HepG2 (cell line): ENCODE measurements around the gene SPNS1.

ENCODE experiments used
- BRCA1 ChIP-seq: sonication (generic); formaldehyde crosslinking; IDR thresholded peaks from 2 replicates; pipeline ENCODE4 v1.4.0; 2020; ENCODE audit warnings: missing genetic modification reagents
- GMEB2 ChIP-seq: IDR thresholded peaks from 2 replicates; pipeline ENCODE4 v1.6.1; 2016; ENCODE audit warnings: missing biosample characterization, missing genetic modification reagents, low read depth
- HOXA9 ChIP-seq: sonication (generic); formaldehyde crosslinking; IDR thresholded peaks from 2 replicates; pipeline ENCODE4 v1.8.1; 2022; ENCODE audit warnings: missing genetic modification reagents, mild to moderate bottlenecking, moderate library complexity, borderline replicate concordance
- NR2F2 ChIP-seq: IDR thresholded peaks from 2 replicates; pipeline ENCODE4 v1.6.1; 2012; ENCODE audit warnings: low read depth, inconsistent platforms, borderline replicate concordance
- TAF1 ChIP-seq: sonication (generic); formaldehyde crosslinking; IDR thresholded peaks from 2 replicates; pipeline ENCODE4 v1.4.0; 2020; ENCODE audit warnings: missing genetic modification reagents
- ZNF484 ChIP-seq: sonication (generic); formaldehyde crosslinking; IDR thresholded peaks from 2 replicates; pipeline ENCODE4 v1.5.1; 2020; ENCODE audit warnings: mild to moderate bottlenecking, low read depth, missing genetic modification reagents, borderline replicate concordance
- ZNF614 ChIP-seq: IDR thresholded peaks from 2 replicates; pipeline ENCODE4 v1.6.1; 2018; ENCODE audit warnings: missing biosample characterization, missing genetic modification reagents, inconsistent platforms, borderline replicate concordance
- ZNF670 ChIP-seq: sonication (generic); formaldehyde crosslinking; IDR thresholded peaks from 2 replicates; pipeline ENCODE4 v1.8.0; 2022; ENCODE audit warnings: mild to moderate bottlenecking, missing genetic modification reagents, borderline replicate concordance
- TF ChIP-seq, protein P1 (sequence below): sonication (generic); formaldehyde crosslinking; IDR thresholded peaks from 2 replicates; pipeline ENCODE4 v1.4.0; 2020; ENCODE audit warnings: mild to moderate bottlenecking, low read depth, missing genetic modification reagents
- TF ChIP-seq, protein P2 (sequence below): sonication (generic); formaldehyde crosslinking; IDR thresholded peaks from 2 replicates; pipeline ENCODE4 v1.5.1; 2020; ENCODE audit warnings: mild to moderate bottlenecking, missing genetic modification reagents, borderline replicate concordance

DNA sequence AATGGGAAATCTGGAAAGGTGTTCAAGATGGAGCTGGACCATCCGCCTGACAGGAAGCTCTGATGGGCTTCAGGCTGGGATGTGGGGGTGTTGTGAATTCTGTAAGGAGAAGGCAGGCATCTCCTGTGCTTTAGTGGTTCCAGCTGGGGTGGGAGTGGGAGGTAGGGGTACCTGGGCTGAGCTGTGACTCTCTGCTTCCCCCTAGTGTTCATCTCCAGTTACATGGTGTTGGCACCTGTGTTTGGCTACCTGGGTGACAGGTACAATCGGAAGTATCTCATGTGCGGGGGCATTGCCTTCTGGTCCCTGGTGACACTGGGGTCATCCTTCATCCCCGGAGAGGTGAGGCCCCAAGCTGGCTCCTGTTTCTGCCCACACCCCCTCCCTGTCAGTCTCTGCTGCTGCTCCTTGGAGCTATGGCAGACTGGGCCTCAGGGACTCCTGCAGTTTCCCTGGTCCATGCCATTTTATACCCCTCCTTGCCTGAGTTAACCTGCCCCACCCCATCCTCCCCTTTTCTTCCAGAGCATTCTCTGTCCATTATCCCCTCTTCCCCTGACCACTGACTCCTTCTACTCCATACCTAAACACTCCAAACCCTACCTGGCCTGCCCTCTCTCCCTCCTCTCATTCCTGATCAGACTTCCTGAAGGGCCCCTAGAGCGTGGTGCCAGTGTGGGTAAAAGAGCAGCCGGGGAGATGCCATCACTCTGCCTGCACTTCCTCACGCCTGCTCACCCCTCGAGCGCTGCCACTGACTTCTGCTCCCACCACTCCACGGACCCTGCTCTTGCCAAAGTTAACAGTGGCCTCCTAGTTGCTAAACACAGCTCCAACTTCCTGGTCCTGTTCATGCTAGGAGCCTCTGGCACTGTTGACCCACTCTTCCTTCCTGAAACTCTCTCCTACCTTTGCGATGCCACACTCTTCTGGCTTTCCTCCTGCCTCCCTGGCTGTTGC, 3.4 kb downstream of the SPNS1 start:
- TF ChIP-seq ZNF670 (CRISPR knock-in tag) (no peak), GMEB2 (no peak), ZNF484 (CRISPR knock-in tag) (no peak), TAF1 (no peak), ZNF614 (no peak), BRCA1 (CRISPR knock-in tag) (no peak), NR2F2 (no peak), HOXA9 (no peak)
- TF ChIP-seq, protein P1, sequence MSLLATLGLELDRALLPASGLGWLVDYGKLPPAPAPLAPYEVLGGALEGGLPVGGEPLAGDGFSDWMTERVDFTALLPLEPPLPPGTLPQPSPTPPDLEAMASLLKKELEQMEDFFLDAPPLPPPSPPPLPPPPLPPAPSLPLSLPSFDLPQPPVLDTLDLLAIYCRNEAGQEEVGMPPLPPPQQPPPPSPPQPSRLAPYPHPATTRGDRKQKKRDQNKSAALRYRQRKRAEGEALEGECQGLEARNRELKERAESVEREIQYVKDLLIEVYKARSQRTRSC, result no peak
- TF ChIP-seq, protein P2, sequence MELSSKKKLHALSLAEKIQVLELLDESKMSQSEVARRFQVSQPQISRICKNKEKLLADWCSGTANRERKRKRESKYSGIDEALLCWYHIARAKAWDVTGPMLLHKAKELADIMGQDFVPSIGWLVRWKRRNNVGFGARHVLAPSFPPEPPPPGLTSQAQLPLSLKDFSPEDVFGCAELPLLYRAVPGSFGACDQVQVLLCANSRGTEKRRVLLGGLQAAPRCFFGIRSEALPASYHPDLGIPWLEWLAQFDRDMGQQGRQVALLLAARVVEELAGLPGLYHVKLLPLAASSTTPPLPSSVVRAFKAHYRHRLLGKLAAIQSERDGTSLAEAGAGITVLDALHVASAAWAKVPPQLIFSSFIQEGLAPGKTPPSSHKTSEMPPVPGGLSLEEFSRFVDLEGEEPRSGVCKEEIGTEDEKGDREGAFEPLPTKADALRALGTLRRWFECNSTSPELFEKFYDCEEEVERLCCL (CRISPR knock-in tag), result no peak
